Measurements from ENCODE around the gene FAM163B.

FAM163B gene

GRCh38 chr9:133615606-133616188, 6.5 kb upstream of the FAM163B start:
- no peak for DNase-seq (ENCODE audit: low read depth)

- no peak for DNase-seq (ENCODE audit: low read depth)
Observed at GRCh38 chr9:133615186-133615585, 6.0 kb upstream of the FAM163B start.

GRCh38 chr9:133614678-133615077, 5.5 kb upstream of the FAM163B start:
- DNase-seq (ENCODE audit: low read depth), result no peak

- no peak for DNase-seq (ENCODE audit: low read depth)
Observed at GRCh38 chr9:133614056-133614455, 4.9 kb upstream of the FAM163B start.

DNA sequence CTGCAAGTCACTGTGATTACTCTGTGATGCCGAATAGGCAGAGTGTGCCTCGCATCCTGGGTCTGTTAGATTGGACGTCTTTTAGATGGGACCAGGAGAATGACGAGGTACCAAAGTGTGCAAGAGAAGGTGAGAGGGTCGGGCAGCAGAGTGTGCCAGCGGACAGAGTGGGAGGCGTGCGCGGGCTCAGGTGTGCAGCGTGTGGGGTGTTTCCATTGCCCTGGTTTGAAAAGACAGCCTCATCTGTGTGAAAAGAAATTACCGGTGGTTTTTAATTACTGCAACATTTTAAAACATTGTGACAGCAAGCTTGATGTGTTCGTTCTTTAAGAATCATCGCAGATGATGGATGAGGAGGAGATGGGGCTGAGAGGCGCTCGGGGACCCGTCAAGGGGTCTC, 4.2 kb upstream of the FAM163B start:
- DNase-seq (ENCODE audit: low read depth), result no peak

DNA sequence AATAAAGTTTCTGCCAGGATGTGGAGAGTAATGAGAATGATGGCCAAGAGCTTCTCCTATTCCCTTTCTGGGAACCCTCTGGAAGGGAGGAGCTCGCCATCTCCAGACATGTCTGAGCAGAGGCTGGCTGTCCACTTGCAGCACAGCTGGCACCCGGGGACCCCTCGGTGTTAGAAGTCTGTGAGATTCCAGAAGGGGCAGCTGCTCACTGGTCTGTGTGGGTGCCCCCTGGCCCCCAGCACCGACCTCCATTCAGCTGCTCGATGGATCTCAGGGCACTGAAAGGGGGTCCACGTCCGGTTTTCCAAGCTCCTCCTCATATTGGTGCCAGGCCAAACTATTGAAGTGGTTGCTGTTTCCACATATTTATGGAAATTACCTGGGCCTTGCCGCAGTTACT, 3.6 kb upstream of the FAM163B start:
- DNase-seq (ENCODE audit: low read depth), result no peak

DNA sequence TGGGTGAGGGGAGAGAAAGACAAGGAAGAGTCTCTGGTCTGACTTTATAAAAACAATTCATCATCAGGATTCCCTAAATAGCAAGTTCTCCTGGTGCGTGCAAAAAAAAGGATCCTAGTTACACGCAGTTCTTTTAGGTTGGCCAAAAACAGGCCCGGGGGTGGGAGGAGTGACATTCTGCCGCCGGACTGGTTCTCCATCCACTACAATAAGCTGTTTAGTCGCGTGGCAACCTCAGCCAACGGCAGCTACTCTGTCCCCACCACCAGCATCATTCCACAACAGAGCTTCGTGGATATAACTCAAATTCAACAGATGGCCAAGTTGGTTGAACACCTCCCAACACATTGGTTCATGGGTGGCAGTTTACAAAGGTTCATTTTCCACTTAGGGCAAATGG, 2.9 kb upstream of the FAM163B start:
- no peak for DNase-seq (ENCODE audit: low read depth)

- DNase-seq (ENCODE audit: low read depth), result no peak
Observed at GRCh38 chr9:133610845-133611244, 1.7 kb upstream of the FAM163B start.

- no peak for DNase-seq (ENCODE audit: low read depth)
Observed at GRCh38 chr9:133608889-133609288, 300 bp downstream of the FAM163B start.

- no peak for DNase-seq (ENCODE audit: low read depth)
Observed at GRCh38 chr9:133608382-133608781, 807 bp downstream of the FAM163B start.

- DNase-seq (ENCODE audit: low read depth), result no peak
Observed at GRCh38 chr9:133607976-133608375, 1.2 kb downstream of the FAM163B start.

DNA sequence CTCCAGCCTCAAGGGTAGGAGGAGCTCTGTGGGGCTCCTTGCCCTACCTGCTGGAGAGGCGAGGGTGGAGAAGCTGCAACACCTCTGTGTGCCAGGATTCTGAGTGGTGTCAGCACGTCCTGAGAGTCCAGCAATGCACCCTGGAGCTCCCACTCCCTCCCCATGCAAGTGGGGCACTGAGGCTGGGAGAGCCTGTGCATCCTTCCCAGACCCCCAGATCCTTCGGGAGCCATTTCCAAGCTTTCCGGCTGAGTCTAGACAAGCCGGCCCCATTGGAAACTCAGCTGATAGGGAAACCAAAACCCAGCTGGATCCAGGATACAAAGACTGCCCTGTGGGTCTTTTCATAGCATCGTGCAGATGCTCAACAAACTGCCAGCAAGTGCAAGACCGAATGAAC, 1.8 kb downstream of the FAM163B start:
- no peak for DNase-seq (ENCODE audit: low read depth)

- no peak for DNase-seq (ENCODE audit: low read depth)
Observed at GRCh38 chr9:133606708-133607025, 2.5 kb downstream of the FAM163B start.

GRCh38 chr9:133605856-133606707, 3.1 kb downstream of the FAM163B start:
- no peak for DNase-seq (ENCODE audit: low read depth)

DNA sequence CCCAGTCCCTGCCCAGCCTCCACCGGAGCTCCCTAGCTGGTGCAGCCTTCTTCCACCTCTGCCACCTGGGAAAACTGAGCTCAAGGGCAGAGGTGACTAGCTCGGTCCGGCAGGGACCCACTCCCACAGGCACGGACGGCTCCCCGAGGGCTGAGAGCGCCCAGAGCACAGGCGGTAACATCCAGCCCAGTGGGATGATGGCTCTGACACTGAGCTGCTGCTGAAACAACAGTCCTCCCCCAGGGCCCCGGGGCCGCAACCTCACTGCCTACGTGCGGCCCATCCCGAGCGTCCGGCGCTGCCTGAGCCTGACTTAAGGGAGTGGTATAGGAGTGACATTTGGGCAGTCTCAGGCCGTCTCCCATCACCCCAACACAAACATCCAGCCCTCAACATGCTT, 3.7 kb downstream of the FAM163B start:
- no peak for DNase-seq (ENCODE audit: low read depth)

GRCh38 chr9:133604856-133605255, 4.3 kb downstream of the FAM163B start:
- no peak for DNase-seq (ENCODE audit: low read depth)

DNA sequence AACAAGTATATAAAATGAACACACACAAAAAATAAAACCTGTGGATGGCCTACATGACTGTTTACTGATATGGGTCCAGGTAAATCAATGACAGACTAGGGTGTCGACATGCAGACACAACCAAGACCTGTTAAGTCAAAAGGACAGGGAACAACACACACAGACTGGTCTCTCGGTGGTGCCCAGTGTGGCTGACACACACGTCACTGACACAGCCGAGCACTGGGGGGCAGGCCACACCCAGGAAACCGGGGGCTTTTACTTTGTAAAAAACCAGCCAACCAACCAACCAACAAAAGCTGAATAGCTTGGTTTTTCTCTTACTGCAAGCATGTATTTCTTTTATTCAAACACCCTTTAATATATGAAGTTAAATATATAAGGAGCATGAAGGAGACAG, 5.0 kb downstream of the FAM163B start:
- DNase-seq (ENCODE audit: low read depth), result no peak

- DNase-seq (ENCODE audit: low read depth), result no peak
Observed at GRCh38 chr9:133603135-133603927, 5.9 kb downstream of the FAM163B start.

DNA sequence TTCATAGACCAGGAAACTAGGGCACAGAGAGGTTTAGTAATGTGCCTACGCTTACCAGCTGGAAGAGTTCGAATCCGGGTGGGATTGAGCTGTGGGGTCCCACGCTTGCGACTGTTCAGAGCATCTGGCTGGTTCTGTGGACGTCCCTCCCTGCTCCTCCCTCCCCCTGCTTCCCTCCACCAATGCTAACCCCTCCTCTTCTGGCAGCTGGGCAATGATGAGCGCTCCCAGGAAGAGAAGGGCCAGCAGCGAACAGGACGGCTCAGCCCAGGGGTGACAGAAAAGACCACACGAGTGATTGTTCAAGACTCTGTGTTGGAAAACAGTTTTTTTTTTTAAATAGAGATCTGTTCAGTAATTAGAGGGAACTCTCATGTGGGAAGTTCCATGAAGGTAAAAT, 6.9 kb downstream of the FAM163B start:
- no peak for DNase-seq (ENCODE audit: low read depth)

DNA sequence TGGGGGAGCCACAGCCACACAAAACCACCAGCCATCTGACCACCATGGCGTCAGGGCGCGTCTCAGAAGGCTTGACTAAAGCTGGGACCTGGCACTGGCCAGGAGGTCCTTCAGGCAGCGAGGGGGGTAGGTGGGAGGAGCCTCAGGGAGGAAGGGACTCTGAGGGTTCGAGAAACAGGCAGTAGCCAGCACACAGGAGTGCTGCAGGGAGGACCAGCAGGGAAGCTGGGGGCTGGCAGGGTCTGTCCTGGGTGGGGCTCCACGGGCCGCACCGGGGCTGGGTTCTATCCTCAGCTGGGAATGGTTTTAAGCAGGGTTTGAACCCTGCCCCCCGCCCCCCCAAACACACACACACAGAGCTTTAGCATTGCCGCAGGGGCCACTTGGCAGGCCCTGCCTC, 7.4 kb downstream of the FAM163B start:
- no peak for DNase-seq (ENCODE audit: low read depth)

DNA sequence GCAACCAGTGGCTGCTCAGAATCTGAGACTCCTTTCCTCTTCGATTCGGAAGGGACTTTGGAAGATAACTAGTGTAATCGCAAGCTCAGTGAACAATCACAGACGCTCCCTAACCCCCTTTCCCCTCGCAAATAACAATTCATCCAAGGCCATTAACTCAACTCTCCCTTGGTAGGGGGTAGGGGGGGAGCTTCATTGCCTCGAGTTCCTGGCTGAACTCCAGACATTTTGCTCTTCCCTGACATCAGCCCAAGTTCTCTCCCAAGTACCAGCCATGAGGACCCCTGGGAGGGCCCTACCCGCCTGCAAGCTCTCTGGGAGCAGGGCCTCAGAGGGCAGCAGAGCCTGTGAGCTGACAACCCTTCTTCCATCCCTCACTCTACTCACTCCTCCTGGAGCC, 8.4 kb downstream of the FAM163B start:
- DNase-seq (ENCODE audit: low read depth), result no peak

DNA sequence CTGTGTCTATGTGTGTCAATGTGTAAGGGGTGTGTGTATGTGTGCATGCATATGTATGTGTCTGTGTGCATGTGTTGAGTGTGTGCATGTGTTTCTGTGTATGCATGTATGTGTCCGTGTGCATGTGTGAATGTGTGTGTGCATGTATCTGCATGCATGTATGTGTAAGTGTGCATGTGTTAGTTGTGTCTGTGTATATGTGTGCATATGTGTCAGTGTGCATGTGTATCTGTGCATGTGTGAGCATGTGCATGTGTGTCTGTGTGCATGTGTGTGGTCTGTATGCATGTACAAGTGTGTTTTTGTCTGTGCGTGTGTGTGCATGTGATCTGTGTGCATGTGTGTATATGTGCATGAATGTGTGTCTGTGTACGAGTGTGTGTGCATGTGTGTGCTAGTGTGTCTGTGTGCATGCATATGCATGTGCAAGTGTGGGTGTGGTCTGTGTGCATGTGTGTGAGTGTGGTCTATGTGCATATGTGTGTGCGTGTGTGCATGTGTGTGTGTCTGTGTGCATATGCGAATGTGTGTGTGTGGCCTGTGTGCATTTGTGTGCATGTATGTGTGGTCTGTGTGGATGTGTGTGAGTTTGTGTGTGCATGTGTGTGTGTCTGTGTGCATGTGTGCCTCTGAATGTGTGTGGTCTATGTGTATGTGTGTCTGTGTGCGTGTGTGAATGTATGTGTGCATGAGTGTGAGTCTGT, 9.6 kb downstream of the FAM163B start:
- no peak for DNase-seq (ENCODE audit: low read depth)

GRCh38 chr9:133598978-133599377, 10.2 kb downstream of the FAM163B start:
- no peak for DNase-seq (ENCODE audit: low read depth)

Measured in HS-27A (cell line).